Mesenchymal stem cell (in vitro differentiated cells and primary cell): ENCODE data around the gene DLGAP1.

Experiments used
- DNase-seq: peaks from one replicate; pipeline ENCODE4 v3.0.0-alpha.2; 2013
- H2AFZ ChIP-seq: one replicate; pipeline ENCODE4 v1.6.1; 2013; ENCODE audit warnings: low read depth, mild to moderate bottlenecking, control low read depth, inconsistent platforms, low read length, moderate library complexity
- H2AK5ac ChIP-seq: 2 replicates; pipeline ENCODE4 v1.6.1; 2013; ENCODE audit warnings: low read length, moderate library complexity, mild to moderate bottlenecking, inconsistent platforms; ENCODE audit not compliant: severe bottlenecking
- H2BK120ac ChIP-seq: one replicate; pipeline ENCODE4 v1.6.1; 2013; ENCODE audit warnings: low read depth, mild to moderate bottlenecking, inconsistent platforms, low read length, moderate library complexity
- H2BK12ac ChIP-seq, 2 experiments: one replicate each; pipeline ENCODE4 v1.6.1; 2013; ENCODE audit warnings: inconsistent platforms in 2 of 2, low read length in 2 of 2, mild to moderate bottlenecking in 2 of 2, moderate library complexity in 2 of 2, control low read depth in 1 of 2
- H2BK15ac ChIP-seq: one replicate; pipeline ENCODE4 v1.6.1; 2013; ENCODE audit warnings: mild to moderate bottlenecking, low read depth, inconsistent platforms; ENCODE audit not compliant: poor library complexity, severe bottlenecking
- H2BK5ac ChIP-seq: 2 replicates; pipeline ENCODE4 v1.6.1; 2013; ENCODE audit warnings: low read depth, mild to moderate bottlenecking, low read length, control low read depth, inconsistent platforms; ENCODE audit not compliant: poor library complexity, severe bottlenecking
- H3K14ac ChIP-seq, 2 experiments: one replicate each; pipeline ENCODE4 v1.6.1; 2013; ENCODE audit warnings: inconsistent platforms in 2 of 2, low read length in 2 of 2, control low read depth in 1 of 2, mild to moderate bottlenecking in 1 of 2, moderate library complexity in 1 of 2
- H3K18ac ChIP-seq, 2 experiments: one replicate each; pipeline ENCODE4 v1.6.1; 2013; ENCODE audit warnings: inconsistent platforms in 2 of 2, low read length in 2 of 2, control low read depth in 1 of 2, low read depth in 1 of 2, mild to moderate bottlenecking in 1 of 2
- H3K23ac ChIP-seq, 2 experiments: one replicate each; pipeline ENCODE4 v1.6.1; 2013; ENCODE audit warnings: inconsistent platforms in 2 of 2, low read length in 2 of 2, mild to moderate bottlenecking in 2 of 2, moderate library complexity in 2 of 2, control low read depth in 1 of 2
- H3K27ac ChIP-seq: 2 replicates; pipeline ENCODE4 v1.5.1; 2013; ENCODE audit warnings: mild to moderate bottlenecking, moderate library complexity, low read length, control low read depth, inconsistent platforms; ENCODE audit not compliant: poor library complexity, severe bottlenecking
- H3K27me3 ChIP-seq, 2 experiments: 2 replicates each; pipeline versions ENCODE4 v1.6.1 to v1.7.0; 2013; ENCODE audit warnings: low read length in 2 of 2, mild to moderate bottlenecking in 2 of 2, moderate library complexity in 2 of 2, control low read depth in 1 of 2, inconsistent platforms in 1 of 2; ENCODE audit not compliant: control insufficient read depth in 1 of 2, insufficient read depth in 1 of 2
- H3K36me3 ChIP-seq, 2 experiments: 2 replicates each; pipeline versions ENCODE4 v1.6.1 to v1.7.0; 2013; ENCODE audit warnings: low read length in 2 of 2, control low read depth in 1 of 2, inconsistent platforms in 1 of 2, low read depth in 1 of 2, mild to moderate bottlenecking in 1 of 2; ENCODE audit not compliant: insufficient read depth in 2 of 2, control insufficient read depth in 1 of 2
- H3K4ac ChIP-seq, 2 experiments: one replicate each; pipeline ENCODE4 v1.6.1; 2013; ENCODE audit warnings: inconsistent platforms in 2 of 2, low read length in 2 of 2, mild to moderate bottlenecking in 2 of 2, moderate library complexity in 2 of 2, control low read depth in 1 of 2, low read depth in 1 of 2
- H3K4me1 ChIP-seq: 2 replicates; pipeline ENCODE4 v1.6.1; 2013; ENCODE audit warnings: low read depth, low read length, control low read depth; ENCODE audit not compliant: control insufficient read depth, insufficient read depth
- H3K4me2 ChIP-seq: 2 replicates; pipeline ENCODE4 v1.6.1; 2013; ENCODE audit warnings: low read length, mild to moderate bottlenecking, inconsistent platforms; ENCODE audit not compliant: poor library complexity, severe bottlenecking
- H3K4me3 ChIP-seq, 2 experiments: 2 replicates each; pipeline versions ENCODE4 v1.5.1 to v1.7.0; 2013; ENCODE audit warnings: low read length in 2 of 2, mild to moderate bottlenecking in 2 of 2, control low read depth in 1 of 2, low read depth in 1 of 2; ENCODE audit not compliant: insufficient read depth in 1 of 2
- H3K79me1 ChIP-seq: replicated peaks from 2 replicates; pipeline ENCODE4 v1.6.1; 2013; ENCODE audit warnings: mild to moderate bottlenecking, control low read depth, low read length, inconsistent platforms; ENCODE audit not compliant: poor library complexity, severe bottlenecking
- H3K9ac ChIP-seq: 2 replicates; pipeline ENCODE4 v1.7.0; 2013; ENCODE audit warnings: mild to moderate bottlenecking, low read length, moderate library complexity
- H3K9me3 ChIP-seq: 2 replicates; pipeline ENCODE4 v1.7.0; 2013; ENCODE audit warnings: mild to moderate bottlenecking, low read length; ENCODE audit not compliant: control insufficient read depth
- H4K8ac ChIP-seq: one replicate; pipeline ENCODE4 v1.6.1; 2013; ENCODE audit warnings: inconsistent platforms, mild to moderate bottlenecking, low read length, moderate library complexity
- H4K91ac ChIP-seq: one replicate; pipeline ENCODE4 v1.6.1; 2013; ENCODE audit warnings: mild to moderate bottlenecking, low read length, inconsistent platforms
- WGBS: methylation state at CpG from one replicate; pipeline ENCODE4 v1.1.7; 2013; ENCODE audit warnings: mixed read lengths; 5-methylcytosine and 5-hydroxymethylcytosine counted together

Gene DLGAP1

GRCh38 chr18:4358618-4359017, 96.5 kb downstream of the DLGAP1 start:
- Histone ChIP-seq H3K23ac (no peak overlapping the region), H4K8ac (no peak overlapping the region), H2AK5ac (no peak overlapping the region), H3K9ac (no peak overlapping the region), H3K4ac (no peak overlapping the region), H3K79me1 (no peaks in the 10 kb centered on the region), H3K9me3 (peaks cover 10% of the 10 kb centered on the region), H3K27me3 (no peaks in the 10 kb centered on the region), H2BK12ac (no peak overlapping the region), H3K4me3 (no peak overlapping the region), H3K4me2 (no peak overlapping the region), H2BK5ac (no peak overlapping the region), H3K36me3 (no peaks in the 10 kb centered on the region), H3K14ac (no peak overlapping the region), H4K91ac (no peak overlapping the region), H2BK120ac (no peak overlapping the region), H2AFZ (no peak overlapping the region), H3K4me1 (no peaks in the 10 kb centered on the region), H3K27ac (no peak overlapping the region), H2BK15ac (no peak overlapping the region), H3K18ac (no peak overlapping the region)
- 65% methylated on average over 2 of the region's 4 CpGs for WGBS
- DNase-seq, result no peak

GRCh38 chr18:4357579-4357978, 97.5 kb downstream of the DLGAP1 start:
- H3K4me1 ChIP-seq, result no peaks in the 10 kb centered on the region

GRCh38 chr18:4356929-4357328, 98.2 kb downstream of the DLGAP1 start:
- Histone ChIP-seq H3K27me3 (no peaks in the 10 kb centered on the region), H3K4me2 (no peak overlapping the region), H2AK5ac (no peak overlapping the region), H3K14ac (no peak overlapping the region), H3K79me1 (no peaks in the 10 kb centered on the region), H3K4ac (no peak overlapping the region), H3K23ac (no peak overlapping the region), H2AFZ (no peak overlapping the region), H3K9me3 (peaks cover 10% of the 10 kb centered on the region), H3K4me3 (no peak overlapping the region), H2BK120ac (no peak overlapping the region), H2BK12ac (no peak overlapping the region), H3K9ac (no peak overlapping the region), H2BK5ac (no peak overlapping the region), H3K4me1 (no peaks in the 10 kb centered on the region), H3K36me3 (no peaks in the 10 kb centered on the region), H3K27ac (no peak overlapping the region), H4K8ac (no peak overlapping the region), H4K91ac (no peak overlapping the region), H3K18ac (no peak overlapping the region), H2BK15ac (no peak overlapping the region)
- DNase-seq, result no peak
- no CpG with 5 or more reads among the region's 6 CpGs for WGBS

More at GRCh38 chr18:4357579-4357978, 97.5 kb downstream of the DLGAP1 start:
- Histone ChIP-seq H3K27me3 (no peaks in the 10 kb centered on the region), H2AFZ (no peak overlapping the region), H3K18ac (no peak overlapping the region), H3K79me1 (no peaks in the 10 kb centered on the region), H3K9ac (no peak overlapping the region), H2BK12ac (no peak overlapping the region), H2BK5ac (no peak overlapping the region), H3K14ac (no peak overlapping the region), H2BK15ac (no peak overlapping the region), H3K4me2 (no peak overlapping the region), H4K8ac (no peak overlapping the region), H2AK5ac (no peak overlapping the region), H3K4ac (no peak overlapping the region), H3K9me3 (peaks cover 10% of the 10 kb centered on the region), H3K23ac (no peak overlapping the region), H3K36me3 (no peaks in the 10 kb centered on the region), H4K91ac (no peak overlapping the region), H3K27ac (no peak overlapping the region), H2BK120ac (no peak overlapping the region), H3K4me3 (no peak overlapping the region)
- WGBS, result 78% methylated on average over 4 of the region's 4 CpGs
- DNase-seq, result no peak

GRCh38 chr18:4353853-4354418, 101.2 kb downstream of the DLGAP1 start:
- Histone ChIP-seq H2BK120ac (no peak overlapping the region), H3K4ac (no peak overlapping the region), H3K4me2 (no peak overlapping the region), H3K36me3 (no peaks in the 10 kb centered on the region), H3K23ac (no peak overlapping the region), H3K79me1 (no peaks in the 10 kb centered on the region), H3K9me3 (peaks cover 6% of the 10 kb centered on the region), H4K8ac (no peak overlapping the region), H2BK5ac (no peak overlapping the region), H3K27me3 (no peaks in the 10 kb centered on the region), H2AFZ (no peak overlapping the region), H3K27ac (no peak overlapping the region), H2BK15ac (no peak overlapping the region), H4K91ac (no peak overlapping the region), H2BK12ac (no peak overlapping the region), H2AK5ac (no peak overlapping the region), H3K14ac (no peak overlapping the region), H3K18ac (no peak overlapping the region), H3K9ac (no peak overlapping the region), H3K4me1 (no peaks in the 10 kb centered on the region), H3K4me3 (no peak overlapping the region)
- WGBS, result 60% methylated on average over 8 of the region's 9 CpGs
- no peak for DNase-seq
